DMS114 treated with DMSO at 0.1 percent for 48 hours (cell line): Measurements from ENCODE around the gene LHX4.
"Not testable (repeated sequence)": the region's sequence is repeated elsewhere in the genome, so short reads cannot be mapped to it uniquely, and the experiment has no call there.

ENCODE experiments used
- DNase-seq: peaks from one replicate; lab custom pipeline; 2025; ENCODE audit not compliant: unreplicated experiment; lab: John Stamatoyannopoulos, UW

LHX4 gene

DNA sequence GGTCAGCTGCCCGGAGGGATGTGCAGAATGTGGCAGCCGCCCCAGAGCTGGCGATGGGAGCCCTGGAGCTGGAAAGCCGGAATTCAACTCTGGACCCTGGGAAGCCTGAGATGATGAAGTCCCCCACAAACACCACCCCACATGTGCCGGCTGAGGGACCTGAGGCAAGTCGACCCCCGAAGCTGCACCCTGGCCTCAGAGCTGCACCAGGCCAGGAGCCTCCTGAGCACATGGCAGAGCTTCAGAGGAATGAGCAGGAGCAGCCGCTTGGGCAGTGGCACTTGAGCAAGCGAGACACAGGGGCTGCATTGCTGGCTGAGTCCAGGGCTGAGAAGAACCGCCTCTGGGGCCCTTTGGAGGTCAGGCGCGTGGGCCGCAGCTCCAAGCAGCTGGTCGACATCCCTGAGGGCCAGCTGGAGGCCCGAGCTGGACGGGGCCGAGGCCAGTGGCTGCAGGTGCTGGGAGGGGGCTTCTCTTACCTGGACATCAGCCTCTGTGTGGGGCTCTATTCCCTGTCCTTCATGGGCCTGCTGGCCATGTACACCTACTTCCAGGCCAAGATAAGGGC, 33.5 kb upstream of the LHX4 start:
- no peak for DNase-seq

DNA sequence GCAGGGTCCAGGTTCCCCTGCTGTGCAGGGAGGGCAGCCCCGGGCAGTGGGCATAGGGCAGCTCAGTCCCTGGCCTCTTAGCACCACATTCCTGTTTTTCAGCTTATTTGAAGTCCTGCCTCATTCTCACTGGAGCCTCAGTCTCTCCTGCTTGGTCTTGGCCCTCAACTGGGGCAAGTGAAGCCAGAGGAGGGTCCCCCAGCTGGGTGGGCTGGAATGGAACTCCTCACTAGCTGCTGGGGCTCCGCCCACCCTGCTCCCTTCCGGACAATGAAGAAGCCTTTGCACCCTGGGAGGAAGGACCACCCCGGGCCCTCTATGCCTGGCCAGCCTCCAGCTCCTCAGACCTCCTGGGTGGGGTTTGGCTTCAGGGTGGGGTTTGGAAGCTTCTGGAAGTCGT, 32.8 kb upstream of the LHX4 start:
- no peak for DNase-seq

DNA sequence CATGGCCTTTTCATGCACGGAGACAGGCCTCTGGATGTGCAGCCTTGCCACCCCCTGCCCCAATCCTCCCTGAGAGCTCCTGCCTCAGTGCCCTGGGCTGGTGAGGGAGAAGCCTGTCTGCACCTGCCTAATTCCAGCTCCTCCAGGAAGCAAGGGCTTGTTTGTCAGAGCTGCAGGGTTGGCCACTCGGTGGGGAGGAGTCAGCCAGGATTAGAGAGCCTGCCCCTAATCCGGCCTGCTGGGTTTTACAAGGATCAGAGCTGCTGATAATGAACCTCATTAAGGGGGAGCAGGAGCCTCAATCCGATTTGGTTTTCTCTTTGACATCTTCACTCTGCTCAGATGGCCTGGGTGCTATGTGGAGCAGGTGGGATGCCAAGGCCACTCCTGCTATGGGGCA, 31.9 kb upstream of the LHX4 start:
- no peak for DNase-seq

DNA sequence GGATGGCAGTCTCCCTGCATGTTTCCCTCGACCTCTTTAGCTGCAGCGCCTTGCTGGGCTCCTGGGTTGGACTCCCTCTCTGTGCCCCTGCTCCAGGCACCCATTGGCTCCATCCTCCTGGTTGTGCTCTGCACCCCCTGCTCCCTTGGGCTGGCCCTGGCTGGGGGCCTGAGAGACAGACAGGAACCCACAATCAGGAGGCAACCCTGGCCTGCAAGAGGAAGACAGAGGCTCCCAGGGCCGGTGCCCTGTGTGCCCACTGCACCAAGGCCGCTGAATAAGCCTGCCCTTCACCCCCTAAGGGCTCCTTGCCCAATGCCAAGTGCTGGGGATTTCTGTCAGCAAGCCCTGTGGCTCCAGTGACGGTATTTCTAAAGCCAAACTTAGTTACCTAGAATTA, 31.5 kb upstream of the LHX4 start:
- no peak for DNase-seq

DNA sequence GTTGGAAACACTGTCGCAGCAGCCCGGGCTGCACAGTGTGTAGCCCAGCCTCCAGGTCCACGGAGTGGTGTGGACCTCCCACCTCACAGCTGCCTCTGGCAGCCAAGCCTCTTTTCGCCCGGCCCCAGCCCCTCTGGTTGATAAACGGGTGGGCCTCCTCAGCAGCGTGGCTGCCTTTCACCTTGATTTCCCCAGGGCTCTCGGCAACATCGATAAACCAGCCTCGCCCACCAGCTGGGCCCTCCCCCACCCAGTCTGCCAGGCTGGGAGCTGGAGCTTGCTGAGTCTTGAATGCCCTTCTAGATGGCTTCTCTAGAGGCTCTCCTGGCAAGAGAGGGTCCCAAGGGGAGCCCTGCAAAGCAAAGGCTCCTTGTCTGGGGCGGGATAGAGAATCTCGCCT, 31.0 kb upstream of the LHX4 start:
- DNase-seq = no peak

DNA sequence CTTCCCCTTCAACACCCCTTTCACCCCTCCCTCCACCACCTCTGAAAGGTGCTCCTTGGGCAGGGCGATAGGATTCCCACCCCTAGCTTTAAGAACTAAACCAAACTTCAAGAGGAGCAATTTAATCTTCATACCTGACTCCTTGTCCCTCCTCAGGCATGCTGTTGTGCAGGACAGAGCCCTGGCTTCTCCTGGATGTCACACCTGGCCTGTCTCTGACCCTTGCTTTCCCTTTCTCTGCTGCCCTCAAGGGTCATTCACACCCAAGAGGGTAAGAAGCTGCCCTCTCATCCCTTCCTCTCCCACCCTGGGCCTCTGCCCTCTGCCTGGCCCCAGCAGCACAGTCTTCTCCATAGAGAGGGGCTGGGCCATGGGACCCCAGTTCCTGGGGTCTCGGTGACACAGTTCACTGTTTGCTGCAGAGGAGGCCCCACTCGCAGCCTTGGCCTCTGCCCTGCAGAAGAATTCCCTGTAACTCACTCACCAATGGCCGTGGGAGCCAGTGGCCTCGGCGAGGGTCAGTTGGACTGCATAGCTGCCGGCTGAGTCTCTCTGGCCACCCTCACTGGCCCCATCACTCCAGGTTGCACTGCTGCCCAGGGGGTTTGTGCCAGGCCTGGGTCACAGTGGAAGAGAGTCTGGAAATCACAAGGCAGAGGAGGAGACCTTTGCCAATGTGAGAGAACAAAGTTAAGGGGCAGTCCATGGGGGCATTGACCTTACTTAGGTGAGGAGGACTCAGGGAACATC, 28.4 kb upstream of the LHX4 start:
- DNase-seq = no peak

DNA sequence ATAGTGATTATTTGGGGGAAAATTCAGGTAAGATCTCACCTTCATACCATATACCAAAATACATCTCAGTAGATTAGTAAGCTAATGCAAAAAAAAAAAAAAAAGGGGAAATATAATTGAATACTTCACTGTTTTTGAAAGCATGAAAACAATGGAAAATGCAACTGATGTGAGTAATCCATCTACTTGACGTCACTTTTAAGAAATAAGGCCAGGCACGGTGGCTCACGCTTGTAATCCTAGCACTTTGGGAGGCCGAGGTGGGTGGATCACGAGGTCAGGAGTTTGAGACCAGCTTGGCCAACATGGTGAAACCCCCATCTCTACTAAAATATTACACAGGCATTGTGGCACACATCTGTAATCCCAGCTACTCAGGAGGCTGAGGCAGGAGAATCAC, 27.5 kb upstream of the LHX4 start:
- not testable (repeated sequence) for DNase-seq

DNA sequence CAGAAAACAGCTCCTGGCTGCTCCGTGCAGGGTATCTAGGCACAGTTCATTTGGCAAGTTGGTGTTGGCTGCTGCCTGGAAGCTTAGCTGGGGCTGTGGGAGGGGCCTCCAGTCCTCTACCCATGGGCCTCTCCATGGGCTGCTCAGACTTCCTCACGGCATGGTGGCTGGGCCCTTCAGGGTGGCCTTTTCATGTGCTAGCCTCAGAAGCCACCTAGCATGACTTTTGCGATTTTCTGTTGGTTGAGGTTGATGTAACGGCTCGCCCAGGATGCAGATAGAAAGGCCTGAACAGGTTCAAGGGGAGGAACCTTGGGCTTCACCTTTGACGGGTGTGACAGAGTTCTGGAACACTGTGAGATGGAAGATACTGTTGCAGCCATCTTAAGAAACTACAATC, 25.8 kb upstream of the LHX4 start:
- no peak for DNase-seq

DNA sequence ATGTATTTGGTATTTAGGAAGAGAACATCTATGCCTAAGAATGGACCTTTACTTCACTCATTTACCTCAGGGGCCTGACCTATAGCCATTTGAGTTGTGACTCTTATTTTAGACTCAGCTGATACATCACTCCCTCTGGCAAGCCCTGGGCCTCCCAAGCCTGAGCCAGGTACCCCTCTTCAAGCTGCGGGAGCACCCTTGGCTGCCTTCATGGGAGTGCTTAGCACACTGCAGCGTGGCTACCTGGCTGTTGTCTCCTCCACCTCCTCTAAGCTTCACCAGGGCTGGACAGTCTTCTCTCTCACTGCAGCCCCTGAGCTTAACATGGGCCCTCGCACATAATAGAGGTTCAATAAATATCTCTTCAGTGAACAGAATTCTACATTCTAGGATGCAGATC, 23.5 kb upstream of the LHX4 start:
- DNase-seq = no peak

DNA sequence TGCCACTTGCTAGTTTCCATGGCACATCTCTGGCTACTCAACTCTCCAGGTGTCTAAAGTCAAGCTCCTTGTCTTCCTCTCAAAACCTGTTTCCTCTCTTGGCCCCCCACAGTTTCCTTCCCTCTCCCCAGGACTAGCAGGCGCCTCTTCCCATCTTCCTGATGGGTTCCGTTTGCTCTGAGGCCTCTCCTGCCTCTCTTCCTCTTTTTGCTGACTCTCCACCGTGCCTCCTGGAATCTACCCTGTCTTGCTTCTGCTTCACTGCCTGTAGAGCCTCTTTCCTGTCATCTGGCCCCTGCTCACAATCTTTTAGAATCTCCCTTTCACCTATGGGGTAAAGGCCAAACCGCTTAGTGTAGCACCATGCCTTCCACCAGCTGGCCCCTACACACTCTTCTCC, 21.8 kb upstream of the LHX4 start:
- DNase-seq = no peak

DNA sequence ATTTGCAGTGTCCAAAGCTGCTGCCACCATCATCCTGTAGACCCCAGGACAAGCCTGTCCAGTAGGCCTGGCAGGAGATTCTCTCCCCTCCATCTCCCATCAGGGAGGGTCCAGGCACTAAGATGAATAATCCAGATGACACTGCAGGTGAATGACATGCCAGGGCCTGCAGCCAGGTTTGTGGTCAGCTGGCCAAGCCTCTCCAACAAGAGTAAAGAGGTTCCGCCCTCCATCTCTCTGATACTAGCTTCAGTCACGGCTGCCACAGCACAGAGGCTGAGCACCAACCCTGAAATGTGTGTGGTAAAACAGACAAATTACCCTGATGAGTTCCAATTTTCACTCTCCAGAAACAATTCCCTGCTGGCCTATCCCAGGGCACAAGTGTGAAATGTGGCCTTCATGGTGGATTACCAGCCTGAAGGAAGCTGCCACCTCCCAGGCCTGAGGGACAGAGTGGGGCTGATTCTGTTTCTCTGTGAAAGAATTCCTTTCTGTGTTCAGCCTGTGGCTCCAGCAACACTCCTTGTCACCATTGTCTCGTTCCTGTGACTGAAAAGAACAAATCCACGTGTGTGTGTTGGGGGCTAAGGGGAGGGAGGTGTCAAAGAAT, 19.9 kb upstream of the LHX4 start:
- no peak for DNase-seq

DNA sequence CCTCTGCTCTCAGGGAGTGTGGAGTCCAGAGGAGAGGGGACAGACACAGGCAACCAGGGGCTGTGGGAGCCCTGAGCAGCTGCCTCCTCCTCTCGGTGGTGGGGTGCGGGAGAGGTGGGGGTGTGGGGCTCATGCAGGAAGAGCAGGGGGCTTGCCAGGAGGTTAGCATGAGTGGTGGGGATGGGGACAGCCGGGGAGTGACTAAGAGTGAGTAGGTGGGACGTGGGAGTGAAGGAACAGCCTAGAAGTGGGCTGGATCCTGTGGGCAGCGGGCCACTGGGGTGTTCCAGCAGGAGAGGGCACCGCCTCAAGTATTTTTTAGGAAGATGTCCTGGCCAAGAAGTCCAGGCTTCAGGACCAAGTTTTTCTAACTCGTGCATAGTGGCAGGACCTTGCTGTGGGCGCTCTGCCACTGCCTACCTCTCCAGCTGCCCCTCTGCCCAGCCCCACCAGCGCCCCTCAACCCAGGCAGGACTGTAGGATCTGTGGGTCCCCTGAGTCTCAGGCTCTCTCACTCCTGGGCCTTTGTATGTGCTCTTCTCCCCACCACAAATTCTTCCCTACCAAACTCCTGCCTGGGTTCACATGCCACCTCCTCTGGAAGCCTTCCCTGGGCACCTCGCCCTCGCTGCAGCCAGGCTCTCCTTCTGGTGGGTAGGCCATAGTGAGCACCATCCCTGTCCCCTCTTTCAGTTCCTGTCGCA, 18.8 kb upstream of the LHX4 start:
- DNase-seq = no peak

DNA sequence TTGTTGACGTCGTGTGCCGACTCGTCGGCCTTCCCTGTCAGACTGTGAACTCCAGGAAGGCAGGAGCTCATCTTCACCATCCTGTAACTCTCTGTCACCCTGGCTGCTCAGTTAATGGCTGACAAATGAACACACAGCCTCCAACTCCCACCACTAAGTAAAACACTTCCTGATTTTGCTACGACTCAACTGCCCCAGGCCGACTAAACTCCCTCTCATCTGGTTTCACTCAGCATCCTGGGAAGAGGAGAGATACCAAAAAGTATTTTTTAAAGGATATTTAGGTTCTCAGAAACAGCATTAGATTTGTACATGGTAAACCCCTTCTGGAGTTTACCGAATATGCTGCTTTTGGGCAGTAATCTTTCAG, 18.2 kb upstream of the LHX4 start:
- no peak for DNase-seq

DNA sequence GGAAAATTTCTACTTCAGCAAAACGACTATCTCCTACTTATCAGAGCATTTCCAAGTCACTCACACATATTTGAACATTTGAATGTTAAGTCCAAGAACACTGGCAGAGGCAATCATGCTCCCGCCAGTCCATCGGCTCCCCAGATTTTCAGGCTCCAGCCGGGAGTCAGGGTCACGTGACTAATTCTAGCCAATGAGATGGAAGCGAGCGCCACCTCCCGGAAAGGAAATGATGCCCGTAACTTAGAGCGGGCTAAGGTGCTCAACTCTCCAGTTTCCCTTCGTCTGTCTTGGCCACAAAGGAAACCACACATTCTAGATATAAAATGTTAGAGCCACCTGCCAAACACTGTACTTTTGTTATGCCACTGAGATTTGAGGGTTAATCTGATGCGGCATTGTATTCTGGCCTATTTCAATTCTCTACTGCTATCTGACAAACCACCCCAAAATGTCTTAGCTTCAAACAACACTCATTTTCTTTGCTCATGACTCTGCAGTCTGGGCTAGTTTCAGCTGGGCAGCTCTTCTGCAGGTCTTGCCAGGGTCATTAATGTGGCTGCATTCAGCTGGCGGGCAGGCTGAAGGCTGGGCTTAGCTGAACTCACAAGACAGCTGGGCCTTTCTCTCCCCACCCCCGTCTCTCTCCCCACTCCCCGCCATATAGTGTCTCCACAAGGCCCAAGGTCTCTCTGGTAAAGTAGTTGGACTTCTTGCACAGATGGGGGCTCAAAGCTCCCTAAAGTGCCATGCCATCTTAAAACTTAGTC, 16.5 kb upstream of the LHX4 start:
- no peak for DNase-seq

DNA sequence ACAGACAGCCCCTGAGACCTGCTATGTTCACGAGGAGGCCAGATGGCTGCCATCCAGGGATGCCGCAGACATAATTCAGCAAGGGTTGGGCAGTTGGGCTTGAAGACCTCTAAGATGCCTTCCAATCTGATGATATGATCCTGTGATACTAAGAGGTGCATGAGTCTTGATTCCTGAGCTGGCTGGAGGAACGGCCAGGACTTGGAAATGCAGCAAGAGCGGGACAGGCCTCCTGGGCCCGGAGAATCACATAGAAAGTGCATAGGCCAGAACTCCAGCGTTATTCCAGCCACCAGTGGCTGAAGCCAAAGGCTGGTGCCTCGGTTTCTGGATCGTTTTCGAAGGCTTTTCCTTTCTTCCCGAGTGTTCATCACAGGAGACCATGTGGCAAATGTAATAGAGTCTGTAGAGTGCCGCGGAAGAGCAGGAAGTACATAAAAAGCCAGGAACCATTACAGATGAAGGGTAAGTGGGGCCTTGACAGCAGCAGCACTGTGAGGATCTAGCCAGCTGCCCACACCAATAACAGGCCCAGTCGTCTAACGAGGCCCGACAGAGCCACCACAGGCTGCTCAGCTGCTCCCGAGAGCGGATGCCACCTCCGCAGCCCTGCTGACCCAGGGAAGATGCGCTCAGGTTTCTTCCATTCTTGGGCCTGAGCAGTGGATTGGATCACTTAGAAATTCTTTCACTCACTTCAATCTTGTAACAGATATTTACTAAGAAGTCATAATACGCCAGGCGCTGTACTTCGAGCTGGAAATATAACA, 14.0 kb upstream of the LHX4 start:
- no peak for DNase-seq

DNA sequence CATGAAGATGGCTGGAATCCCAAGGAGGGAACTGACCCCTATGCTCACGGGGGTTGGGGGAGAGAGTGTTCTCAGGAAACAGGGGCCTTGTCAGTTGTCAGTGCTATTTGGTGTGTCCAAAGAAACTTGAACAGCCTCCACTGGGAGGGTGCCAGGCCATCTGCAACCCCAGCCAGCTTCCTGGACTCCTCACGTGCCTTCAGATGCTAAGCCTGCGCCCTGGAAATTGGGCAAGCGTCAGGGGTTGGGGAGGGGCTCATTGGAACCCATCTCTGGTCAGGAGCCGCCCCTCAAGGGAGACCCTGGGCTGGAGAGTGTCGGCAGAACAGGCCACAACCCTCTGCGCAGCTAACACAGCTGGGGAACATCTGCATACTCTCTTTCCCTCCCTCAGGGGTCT, 13.1 kb upstream of the LHX4 start:
- no peak for DNase-seq

DNA sequence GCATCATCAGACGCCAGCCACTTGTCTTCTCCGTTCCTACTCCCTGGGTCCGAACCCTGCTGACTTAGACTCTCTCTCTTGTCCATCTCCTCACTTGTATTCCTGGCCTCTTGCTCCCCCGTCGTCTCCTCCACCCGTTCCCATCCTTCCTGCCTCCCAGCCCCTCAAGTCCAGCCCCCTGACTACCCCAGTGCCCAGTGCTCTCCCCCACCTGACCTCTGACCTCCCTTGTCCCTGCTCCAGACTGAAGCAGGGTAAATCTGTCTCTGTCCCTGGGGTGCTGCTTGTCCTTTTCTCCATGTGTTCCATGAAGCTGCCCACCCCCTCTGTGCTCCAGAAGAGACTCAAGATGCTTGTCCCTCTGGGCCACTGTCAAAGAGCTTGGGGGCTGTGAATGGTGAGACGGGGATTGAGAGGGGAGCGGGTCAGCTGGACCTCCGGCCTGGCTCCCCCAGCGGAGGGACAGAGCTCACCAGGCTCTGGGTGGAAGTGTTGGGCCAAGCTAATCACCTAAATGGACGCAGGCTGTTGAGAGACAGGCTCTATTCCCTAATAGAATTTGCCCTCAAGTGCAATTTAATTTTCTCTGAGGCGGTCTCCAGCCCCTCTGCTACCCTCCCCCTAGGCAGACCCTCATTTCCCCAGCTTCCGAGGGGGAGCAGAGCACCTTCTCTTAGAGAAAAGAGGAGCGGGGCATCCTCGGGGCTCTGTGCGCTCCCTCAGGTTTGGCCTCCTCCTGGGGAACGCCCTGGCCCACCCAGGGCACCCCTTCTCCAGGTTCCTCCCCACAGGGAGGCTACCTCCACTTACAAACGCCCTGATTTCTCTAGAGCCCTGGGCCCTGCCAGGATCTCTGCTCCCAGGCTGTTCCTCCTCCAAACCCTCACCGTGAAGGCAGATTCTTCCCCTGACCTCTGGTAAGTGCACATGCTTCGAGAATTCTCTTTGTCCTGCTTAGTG, 11.0 kb upstream of the LHX4 start:
- DNase-seq = no peak

DNA sequence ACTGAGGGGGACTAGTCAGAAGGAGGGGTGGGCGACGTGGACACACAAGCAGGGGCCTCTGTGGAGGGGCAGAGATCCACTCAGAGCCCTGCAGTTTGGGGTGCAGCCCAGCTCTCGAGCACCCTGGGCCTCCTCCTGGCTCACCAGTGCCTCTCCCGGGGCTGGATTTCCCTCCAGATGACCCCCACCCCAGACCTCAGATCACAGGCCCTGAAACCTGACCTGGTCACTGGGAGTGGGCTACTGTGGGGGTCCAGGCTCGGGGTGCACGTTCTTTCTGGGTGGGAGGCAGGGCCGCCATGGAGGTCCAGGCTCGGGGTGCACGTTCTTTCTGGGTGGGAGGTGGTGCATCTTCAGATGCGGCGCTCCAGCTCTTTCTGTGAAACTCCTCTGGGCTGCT, 10.3 kb upstream of the LHX4 start:
- no peak for DNase-seq

DNA sequence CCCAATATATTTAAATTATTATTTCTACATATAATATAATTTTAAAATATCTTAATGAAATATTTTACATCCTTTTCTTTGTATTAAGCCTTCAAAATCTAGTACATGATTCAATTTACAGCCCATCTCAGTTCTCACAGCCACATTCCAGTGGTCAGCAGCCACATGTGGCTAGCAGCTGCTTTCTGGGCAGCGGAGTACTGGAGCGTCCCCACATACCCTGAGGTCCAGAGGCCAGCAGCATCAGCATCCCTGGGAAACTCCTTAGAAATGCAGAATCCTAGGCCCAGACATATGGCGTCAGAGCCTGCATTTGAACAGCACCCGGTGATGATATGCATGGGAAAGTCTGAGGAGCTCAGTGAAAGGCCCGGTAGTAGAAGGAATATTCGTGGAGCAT, 8.6 kb upstream of the LHX4 start:
- DNase-seq = no peak

DNA sequence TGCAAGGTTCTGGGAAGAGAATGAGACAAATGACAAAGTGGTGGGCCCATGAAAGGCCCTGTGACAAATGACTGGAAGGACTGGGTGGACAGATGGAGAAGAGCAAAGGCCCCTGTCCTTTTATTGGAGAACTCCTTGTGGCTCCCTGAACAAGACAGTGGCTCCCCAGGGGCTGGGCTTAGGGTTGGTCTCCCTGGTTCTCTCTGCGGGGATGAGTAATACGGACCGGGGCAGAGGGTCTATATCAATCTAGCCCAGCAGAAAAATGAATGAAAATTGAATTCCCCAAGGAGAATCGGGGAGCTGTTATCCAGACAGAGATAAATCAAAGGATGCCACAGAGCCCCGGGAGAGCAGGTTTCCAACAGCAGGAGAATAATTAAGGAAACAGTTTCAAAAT, 5.2 kb upstream of the LHX4 start:
- no peak for DNase-seq
